ENCODE measurements around the gene IRF2.

The IRF2 gene

GRCh38 chr4:184472614-184473498, 1.5 kb downstream of the IRF2 start:
- H3K9me3 ChIP-seq (replicated peaks; ENCODE audit: low read length): no peaks in the 10 kb centered on the region
- peak overlapping the region; percentile 88 for H3K9ac ChIP-seq (ENCODE audit: low read depth, low read length)
- H3K36me3 ChIP-seq (ENCODE audit: insufficient read depth, low read length): no peaks in the 10 kb centered on the region
- no peaks in the 10 kb centered on the region for H3K27me3 ChIP-seq (ENCODE audit: control insufficient read depth, insufficient read depth, low read length)
- peaks cover 18% of the 10 kb centered on the region for H3K4me1 ChIP-seq (ENCODE audit: control insufficient read depth, insufficient read depth, low read length)
- peak overlapping the region; percentile 87 for H3K4me2 ChIP-seq (ENCODE audit: low read length)
- H3K4me3 ChIP-seq (ENCODE audit: low read length): peak overlapping the region; percentile 84

- Histone ChIP-seq H3K9ac (ENCODE audit: low read depth, low read length) (peak overlapping the region; percentile 88), H3K4me2 (ENCODE audit: low read length) (peak overlapping the region; percentile 87), H3K4me3 (ENCODE audit: low read length) (peak overlapping the region; percentile 84), H3K4me1 (ENCODE audit: control insufficient read depth, insufficient read depth, low read length) (peaks cover 18% of the 10 kb centered on the region), H3K27me3 (ENCODE audit: control insufficient read depth, insufficient read depth, low read length) (no peaks in the 10 kb centered on the region), H3K36me3 (ENCODE audit: insufficient read depth, low read length) (no peaks in the 10 kb centered on the region), H3K9me3 (replicated peaks; ENCODE audit: low read length) (no peaks in the 10 kb centered on the region)
Observed at GRCh38 chr4:184471881-184472613, 2.3 kb downstream of the IRF2 start.

- Histone ChIP-seq H3K4me1 (ENCODE audit: control insufficient read depth, insufficient read depth, low read length) (peaks cover 18% of the 10 kb centered on the region), H3K4me2 (ENCODE audit: low read length) (no peak overlapping the region)
Observed at GRCh38 chr4:184470785-184471110, 3.6 kb downstream of the IRF2 start.

GRCh38 chr4:184466634-184467033, 7.7 kb downstream of the IRF2 start:
- no peaks in the 10 kb centered on the region for H3K27me3 ChIP-seq (ENCODE audit: control insufficient read depth, insufficient read depth, low read length)
- no peak overlapping the region for H3K4me3 ChIP-seq (ENCODE audit: low read length)
- H3K9ac ChIP-seq (ENCODE audit: low read depth, low read length): no peak overlapping the region
- H3K36me3 ChIP-seq (ENCODE audit: insufficient read depth, low read length): no peaks in the 10 kb centered on the region
- H3K4me2 ChIP-seq (ENCODE audit: low read length): no peak overlapping the region
- H3K9me3 ChIP-seq (replicated peaks; ENCODE audit: low read length): no peaks in the 10 kb centered on the region
- peaks cover 2% of the 10 kb centered on the region for H3K4me1 ChIP-seq (ENCODE audit: control insufficient read depth, insufficient read depth, low read length)

More at GRCh38 chr4:184470785-184471110, 3.6 kb downstream of the IRF2 start:
- Histone ChIP-seq H3K4me3 (ENCODE audit: low read length) (no peak overlapping the region), H3K36me3 (ENCODE audit: insufficient read depth, low read length) (no peaks in the 10 kb centered on the region), H3K27me3 (ENCODE audit: control insufficient read depth, insufficient read depth, low read length) (no peaks in the 10 kb centered on the region), H3K9me3 (replicated peaks; ENCODE audit: low read length) (no peaks in the 10 kb centered on the region), H3K9ac (ENCODE audit: low read depth, low read length) (no peak overlapping the region)

GRCh38 chr4:184464759-184465454, 9.4 kb downstream of the IRF2 start:
- Histone ChIP-seq H3K9me3 (replicated peaks; ENCODE audit: low read length) (no peaks in the 10 kb centered on the region), H3K4me1 (ENCODE audit: control insufficient read depth, insufficient read depth, low read length) (no peaks in the 10 kb centered on the region), H3K4me2 (ENCODE audit: low read length) (no peak overlapping the region), H3K4me3 (ENCODE audit: low read length) (no peak overlapping the region), H3K36me3 (ENCODE audit: insufficient read depth, low read length) (no peaks in the 10 kb centered on the region), H3K27me3 (ENCODE audit: control insufficient read depth, insufficient read depth, low read length) (no peaks in the 10 kb centered on the region), H3K9ac (ENCODE audit: low read depth, low read length) (no peak overlapping the region)

- Histone ChIP-seq H3K27me3 (ENCODE audit: control insufficient read depth, insufficient read depth, low read length) (no peaks in the 10 kb centered on the region), H3K9me3 (replicated peaks; ENCODE audit: low read length) (no peaks in the 10 kb centered on the region), H3K9ac (ENCODE audit: low read depth, low read length) (no peak overlapping the region), H3K4me2 (ENCODE audit: low read length) (no peak overlapping the region), H3K4me3 (ENCODE audit: low read length) (no peak overlapping the region), H3K36me3 (ENCODE audit: insufficient read depth, low read length) (no peaks in the 10 kb centered on the region), H3K4me1 (ENCODE audit: control insufficient read depth, insufficient read depth, low read length) (peaks cover 10% of the 10 kb centered on the region)
Observed at GRCh38 chr4:184463856-184464255, 10.5 kb downstream of the IRF2 start.

GRCh38 chr4:184463158-184463557, 11.2 kb downstream of the IRF2 start:
- Histone ChIP-seq H3K4me1 (ENCODE audit: control insufficient read depth, insufficient read depth, low read length) (peaks cover 14% of the 10 kb centered on the region), H3K4me3 (ENCODE audit: low read length) (no peak overlapping the region), H3K4me2 (ENCODE audit: low read length) (no peak overlapping the region), H3K36me3 (ENCODE audit: insufficient read depth, low read length) (no peaks in the 10 kb centered on the region), H3K27me3 (ENCODE audit: control insufficient read depth, insufficient read depth, low read length) (no peaks in the 10 kb centered on the region), H3K9me3 (replicated peaks; ENCODE audit: low read length) (no peaks in the 10 kb centered on the region), H3K9ac (ENCODE audit: low read depth, low read length) (no peak overlapping the region)

- no peak overlapping the region for H3K9ac ChIP-seq (ENCODE audit: low read depth, low read length)
- no peak overlapping the region for H3K4me2 ChIP-seq (ENCODE audit: low read length)
- H3K4me3 ChIP-seq (ENCODE audit: low read length): no peak overlapping the region
- no peaks in the 10 kb centered on the region for H3K9me3 ChIP-seq (replicated peaks; ENCODE audit: low read length)
- no peaks in the 10 kb centered on the region for H3K36me3 ChIP-seq (ENCODE audit: insufficient read depth, low read length)
- peaks cover 18% of the 10 kb centered on the region for H3K4me1 ChIP-seq (ENCODE audit: control insufficient read depth, insufficient read depth, low read length)
- no peaks in the 10 kb centered on the region for H3K27me3 ChIP-seq (ENCODE audit: control insufficient read depth, insufficient read depth, low read length)
Observed at GRCh38 chr4:184462724-184463123, 11.6 kb downstream of the IRF2 start.

- H3K4me1 ChIP-seq (ENCODE audit: control insufficient read depth, insufficient read depth, low read length): peaks cover 26% of the 10 kb centered on the region
- no peak overlapping the region for H3K4me2 ChIP-seq (ENCODE audit: low read length)
- no peak overlapping the region for H3K4me3 ChIP-seq (ENCODE audit: low read length)
- no peaks in the 10 kb centered on the region for H3K9me3 ChIP-seq (replicated peaks; ENCODE audit: low read length)
- H3K27me3 ChIP-seq (ENCODE audit: control insufficient read depth, insufficient read depth, low read length): no peaks in the 10 kb centered on the region
- no peaks in the 10 kb centered on the region for H3K36me3 ChIP-seq (ENCODE audit: insufficient read depth, low read length)
- H3K9ac ChIP-seq (ENCODE audit: low read depth, low read length): no peak overlapping the region
Observed at GRCh38 chr4:184461711-184462441, 12.5 kb downstream of the IRF2 start.

GRCh38 chr4:184460499-184461285, 13.7 kb downstream of the IRF2 start:
- Histone ChIP-seq H3K9ac (ENCODE audit: low read depth, low read length) (no peak overlapping the region), H3K36me3 (ENCODE audit: insufficient read depth, low read length) (no peaks in the 10 kb centered on the region), H3K4me1 (ENCODE audit: control insufficient read depth, insufficient read depth, low read length) (peaks cover 26% of the 10 kb centered on the region), H3K4me2 (ENCODE audit: low read length) (no peak overlapping the region), H3K27me3 (ENCODE audit: control insufficient read depth, insufficient read depth, low read length) (no peaks in the 10 kb centered on the region), H3K9me3 (replicated peaks; ENCODE audit: low read length) (no peaks in the 10 kb centered on the region), H3K4me3 (ENCODE audit: low read length) (no peak overlapping the region)

Measured in skeletal muscle satellite cell (primary cell).